ENCODE measurements around the gene FAF2. TPM values are rescaled to one million over a fixed set of nuclear protein-coding genes. Genes with fewer than 3 reads are reported as not detected.

The FAF2 gene
- total and polyA plus RNA-seq, 10 of the 15 experiments (the other 5 are each of a cell fraction or from before 2014, with no cell fraction given), result 19.0 to 45.1 (median 35.6) TPM

DNA sequence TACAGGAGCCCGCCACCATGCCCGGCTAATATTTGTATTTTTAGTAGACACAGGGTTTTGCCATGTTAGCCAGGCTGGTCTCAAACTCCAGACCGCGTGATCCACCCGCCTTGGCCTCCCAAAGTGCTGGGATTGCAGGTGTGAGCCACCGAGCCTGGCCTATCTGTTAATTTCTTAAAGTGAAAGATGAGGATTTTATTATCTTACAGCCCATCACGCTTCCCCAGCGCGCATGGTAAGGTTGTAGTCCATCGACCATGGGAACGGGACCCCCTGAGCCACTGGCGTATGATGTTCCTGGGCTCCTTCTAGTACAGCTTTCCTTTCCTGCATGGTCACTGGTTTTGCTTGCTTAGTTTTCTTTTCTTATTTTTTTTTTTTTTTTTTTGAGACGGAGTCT lies 109.7 kb downstream of the FAF2 start:
- intact Hi-C loops (cut with micrococcal nuclease; ENCODE audit: unreplicated experiment) (no loop called here), in situ Hi-C loops (cut with MboI) (no loop called here)
- ATAC-seq, result no peak
- POLR2A ChIA-PET, result interaction anchor here (0.6 kb wide), 1 partner anchor 803 kb away, joined by 3 read pairs; no protein-coding TSS in a partner anchor
- Histone ChIP-seq H3K36me3 (ENCODE audit: control insufficient read depth in 2 of 2, insufficient read depth in 2 of 2, low read length in 1 of 2) (no peaks in the 10 kb centered on the region), H4K20me1 (ENCODE audit: control insufficient read depth, insufficient read depth) (no peaks in the 10 kb centered on the region), H2AFZ (ENCODE audit: control insufficient read depth, low read depth, low read length) (no peak overlapping the region), H3K27me3 (replicated peaks in 1 of 2; ENCODE audit: control insufficient read depth in 2 of 2, insufficient read depth in 2 of 2, low read length in 1 of 2) (no peaks in the 10 kb centered on the region; a peak in 2 of 4 replicates), H3K4me2 (ENCODE audit: control insufficient read depth, insufficient read depth) (no peak overlapping the region), H3K27ac (ENCODE audit: control insufficient read depth, insufficient read depth) (no peak overlapping the region), H3K79me2 (ENCODE audit: control insufficient read depth, insufficient read depth, low read length) (no peaks in the 10 kb centered on the region), H3K4me3 (no peak overlapping the region), H3K4me1 (ENCODE audit: control insufficient read depth, insufficient read depth, low read length) (no peaks in the 10 kb centered on the region), H3K9me3 (replicated peaks; ENCODE audit: control insufficient read depth, insufficient read depth, low read length) (no peaks in the 10 kb centered on the region), H3K9ac (ENCODE audit: control insufficient read depth, insufficient read depth, low read length) (no peak overlapping the region)
- RAD21 ChIA-PET (ENCODE audit: unreplicated experiment), result no interaction called here
- TF ChIP-seq CEBPB (IDR thresholded peaks at IDR 0.05; ENCODE audit: borderline replicate concordance in 1 of 2, low read depth in 2 of 2, low read length in 2 of 2) (no peak), FOXM1 (IDR thresholded peaks at IDR 0.05; ENCODE audit: low read depth, low read length) (no peak), SPI1 (IDR thresholded peaks at IDR 0.05; ENCODE audit: borderline replicate concordance, insufficient read depth, low read depth, low read length) (no peak), TCF3 (IDR thresholded peaks at IDR 0.05; ENCODE audit: borderline replicate concordance, insufficient read depth, low read depth, low read length) (no peak), HDAC6 (IDR thresholded peaks at IDR 0.05; ENCODE audit: unreplicated experiment) (no peak)
- TF ChIP-seq, protein P1, sequence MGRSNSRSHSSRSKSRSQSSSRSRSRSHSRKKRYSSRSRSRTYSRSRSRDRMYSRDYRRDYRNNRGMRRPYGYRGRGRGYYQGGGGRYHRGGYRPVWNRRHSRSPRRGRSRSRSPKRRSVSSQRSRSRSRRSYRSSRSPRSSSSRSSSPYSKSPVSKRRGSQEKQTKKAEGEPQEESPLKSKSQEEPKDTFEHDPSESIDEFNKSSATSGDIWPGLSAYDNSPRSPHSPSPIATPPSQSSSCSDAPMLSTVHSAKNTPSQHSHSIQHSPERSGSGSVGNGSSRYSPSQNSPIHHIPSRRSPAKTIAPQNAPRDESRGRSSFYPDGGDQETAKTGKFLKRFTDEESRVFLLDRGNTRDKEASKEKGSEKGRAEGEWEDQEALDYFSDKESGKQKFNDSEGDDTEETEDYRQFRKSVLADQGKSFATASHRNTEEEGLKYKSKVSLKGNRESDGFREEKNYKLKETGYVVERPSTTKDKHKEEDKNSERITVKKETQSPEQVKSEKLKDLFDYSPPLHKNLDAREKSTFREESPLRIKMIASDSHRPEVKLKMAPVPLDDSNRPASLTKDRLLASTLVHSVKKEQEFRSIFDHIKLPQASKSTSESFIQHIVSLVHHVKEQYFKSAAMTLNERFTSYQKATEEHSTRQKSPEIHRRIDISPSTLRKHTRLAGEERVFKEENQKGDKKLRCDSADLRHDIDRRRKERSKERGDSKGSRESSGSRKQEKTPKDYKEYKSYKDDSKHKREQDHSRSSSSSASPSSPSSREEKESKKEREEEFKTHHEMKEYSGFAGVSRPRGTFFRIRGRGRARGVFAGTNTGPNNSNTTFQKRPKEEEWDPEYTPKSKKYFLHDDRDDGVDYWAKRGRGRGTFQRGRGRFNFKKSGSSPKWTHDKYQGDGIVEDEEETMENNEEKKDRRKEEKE (IDR thresholded peaks at IDR 0.05), result no peak
- TF ChIP-seq, protein P2, sequence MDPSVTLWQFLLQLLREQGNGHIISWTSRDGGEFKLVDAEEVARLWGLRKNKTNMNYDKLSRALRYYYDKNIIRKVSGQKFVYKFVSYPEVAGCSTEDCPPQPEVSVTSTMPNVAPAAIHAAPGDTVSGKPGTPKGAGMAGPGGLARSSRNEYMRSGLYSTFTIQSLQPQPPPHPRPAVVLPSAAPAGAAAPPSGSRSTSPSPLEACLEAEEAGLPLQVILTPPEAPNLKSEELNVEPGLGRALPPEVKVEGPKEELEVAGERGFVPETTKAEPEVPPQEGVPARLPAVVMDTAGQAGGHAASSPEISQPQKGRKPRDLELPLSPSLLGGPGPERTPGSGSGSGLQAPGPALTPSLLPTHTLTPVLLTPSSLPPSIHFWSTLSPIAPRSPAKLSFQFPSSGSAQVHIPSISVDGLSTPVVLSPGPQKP (IDR thresholded peaks at IDR 0.05; ENCODE audit: low read depth, low read length), result no peak
- TF ChIP-seq, protein P3, sequence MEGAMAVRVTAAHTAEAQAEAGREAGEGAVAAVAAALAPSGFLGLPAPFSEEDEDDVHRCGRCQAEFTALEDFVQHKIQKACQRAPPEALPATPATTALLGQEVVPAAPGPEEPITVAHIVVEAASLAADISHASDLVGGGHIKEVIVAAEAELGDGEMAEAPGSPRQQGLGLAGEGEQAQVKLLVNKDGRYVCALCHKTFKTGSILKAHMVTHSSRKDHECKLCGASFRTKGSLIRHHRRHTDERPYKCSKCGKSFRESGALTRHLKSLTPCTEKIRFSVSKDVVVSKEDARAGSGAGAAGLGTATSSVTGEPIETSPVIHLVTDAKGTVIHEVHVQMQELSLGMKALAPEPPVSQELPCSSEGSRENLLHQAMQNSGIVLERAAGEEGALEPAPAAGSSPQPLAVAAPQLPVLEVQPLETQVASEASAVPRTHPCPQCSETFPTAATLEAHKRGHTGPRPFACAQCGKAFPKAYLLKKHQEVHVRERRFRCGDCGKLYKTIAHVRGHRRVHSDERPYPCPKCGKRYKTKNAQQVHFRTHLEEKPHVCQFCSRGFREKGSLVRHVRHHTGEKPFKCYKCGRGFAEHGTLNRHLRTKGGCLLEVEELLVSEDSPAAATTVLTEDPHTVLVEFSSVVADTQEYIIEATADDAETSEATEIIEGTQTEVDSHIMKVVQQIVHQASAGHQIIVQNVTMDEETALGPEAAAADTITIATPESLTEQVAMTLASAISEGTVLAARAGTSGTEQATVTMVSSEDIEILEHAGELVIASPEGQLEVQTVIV (IDR thresholded peaks at IDR 0.05; ENCODE audit: borderline replicate concordance, partially characterized antibody), result no peak
- WGBS (ENCODE audit: insufficient coverage, insufficient replicate concordance, low lambda C conversion rate, missing lambda C conversion rate), result 74% methylated on average over 12 of the region's 13 CpGs
- no peak for FAIRE-seq
- no TSS peak for BruUV-seq (replicated peaks)
- CTCF ChIA-PET, result no interaction called here
- SMC1A ChIA-PET (ENCODE audit: uncharacterized antibody, unreplicated experiment), result no interaction called here
- DNase-seq (ENCODE audit: low read depth, low spot score), result no peak

Small RNA genes lying within 50 kb of the gene (small RNA-seq; reads per million reads assigned to genes)
- not detected for gene AC010297.1
- gene RF00019, result not detected
- gene RN7SL684P, result not detected

Other genes with a start within 250 kb of the FAF2 start
Only the 7 nearest of the 12 such genes appear.
- 38.6 and 41.0 TPM in 2 replicates for gene KIAA1191, start 86.6 kb upstream of the FAF2 start, total RNA-seq (2014; rRNA removed)
- 26.3 and 27.9 TPM in 2 replicates for gene KIAA1191, start 86.6 kb upstream of the FAF2 start, total RNA-seq (2014; rRNA removed; fragmentation: Illumina TruSeq; extraction: Trizol)
- 35.6 and 35.7 TPM in 2 replicates for gene KIAA1191, start 86.6 kb upstream of the FAF2 start, total RNA-seq (2021)
- 42.1 and 58.2 TPM in 2 replicates for gene KIAA1191, start 86.6 kb upstream of the FAF2 start, polyA plus RNA-seq (2011; rRNA removed)
- 45.5 and 47.1 TPM in 2 replicates for gene KIAA1191, start 86.6 kb upstream of the FAF2 start, polyA plus RNA-seq (2014; fragmentation: Illumina TruSeq; extraction: Trizol)
- 10 to 100 TPM; 14.9 to 16.3 TPM for gene KIAA1191, start 86.6 kb upstream of the FAF2 start, polyA plus RNA-seq (2014; fragmentation: Nextera tagmentation; extraction: Ambion mirVana)
- 36.3 and 37.8 TPM in 2 replicates for gene KIAA1191, start 86.6 kb upstream of the FAF2 start, polyA plus RNA-seq (2014; rRNA removed)
- 10 to 100 TPM; 19.4 to 20.5 TPM for gene KIAA1191, start 86.6 kb upstream of the FAF2 start, polyA plus RNA-seq (2016; fragmentation: Nextera tagmentation; extraction: Ambion mirVana)
- 3.4 and 3.6 TPM in 2 replicates for gene ARL10, start 82.9 kb upstream of the FAF2 start, total RNA-seq (2014; rRNA removed)
- 1.7 and 1.8 TPM in 2 replicates for gene ARL10, start 82.9 kb upstream of the FAF2 start, total RNA-seq (2014; rRNA removed; fragmentation: Illumina TruSeq; extraction: Trizol)
- gene ARL10, start 82.9 kb upstream of the FAF2 start, total RNA-seq (2021), result 6.4 and 7.2 TPM in 2 replicates
- gene ARL10, start 82.9 kb upstream of the FAF2 start, polyA plus RNA-seq (2011; rRNA removed), result 3.2 and 4.0 TPM in 2 replicates
- 3.0 and 3.8 TPM in 2 replicates for gene ARL10, start 82.9 kb upstream of the FAF2 start, polyA plus RNA-seq (2014; fragmentation: Illumina TruSeq; extraction: Trizol)
- under 1 TPM; 0.44 to 0.69 TPM for gene ARL10, start 82.9 kb upstream of the FAF2 start, polyA plus RNA-seq (2014; fragmentation: Nextera tagmentation; extraction: Ambion mirVana)
- 4.6 and 5.4 TPM in 2 replicates for gene ARL10, start 82.9 kb upstream of the FAF2 start, polyA plus RNA-seq (2014; rRNA removed)
- gene ARL10, start 82.9 kb upstream of the FAF2 start, polyA plus RNA-seq (2016; fragmentation: Nextera tagmentation; extraction: Ambion mirVana), result 1 to 10 TPM; 1.0 to 1.3 TPM
- 50.3 and 52.3 TPM in 2 replicates for gene NOP16, start 59.8 kb upstream of the FAF2 start, total RNA-seq (2014; rRNA removed)
- gene NOP16, start 59.8 kb upstream of the FAF2 start, total RNA-seq (2014; rRNA removed; fragmentation: Illumina TruSeq; extraction: Trizol), result 84.2 and 98.1 TPM in 2 replicates
- gene NOP16, start 59.8 kb upstream of the FAF2 start, total RNA-seq (2021), result 89.2 and 90.8 TPM in 2 replicates
- 68.8 and 93.8 TPM in 2 replicates for gene NOP16, start 59.8 kb upstream of the FAF2 start, polyA plus RNA-seq (2011; rRNA removed)
- 61.5 and 105 TPM in 2 replicates for gene NOP16, start 59.8 kb upstream of the FAF2 start, polyA plus RNA-seq (2014; fragmentation: Illumina TruSeq; extraction: Trizol)
- gene NOP16, start 59.8 kb upstream of the FAF2 start, polyA plus RNA-seq (2014; fragmentation: Nextera tagmentation; extraction: Ambion mirVana), result 100 to 1,000 TPM; 177 to 196 TPM
- 122 and 128 TPM in 2 replicates for gene NOP16, start 59.8 kb upstream of the FAF2 start, polyA plus RNA-seq (2014; rRNA removed)
- gene NOP16, start 59.8 kb upstream of the FAF2 start, polyA plus RNA-seq (2016; fragmentation: Nextera tagmentation; extraction: Ambion mirVana), result 100 to 1,000 TPM; 231 to 276 TPM
- gene HIGD2A, start 59.6 kb upstream of the FAF2 start, total RNA-seq (2014; rRNA removed), result 314 and 348 TPM in 2 replicates
- gene HIGD2A, start 59.6 kb upstream of the FAF2 start, total RNA-seq (2014; rRNA removed; fragmentation: Illumina TruSeq; extraction: Trizol), result 153 and 159 TPM in 2 replicates
- 160 and 170 TPM in 2 replicates for gene HIGD2A, start 59.6 kb upstream of the FAF2 start, total RNA-seq (2021)
- gene HIGD2A, start 59.6 kb upstream of the FAF2 start, polyA plus RNA-seq (2011; rRNA removed), result 113 and 155 TPM in 2 replicates
- 61.4 and 152 TPM in 2 replicates for gene HIGD2A, start 59.6 kb upstream of the FAF2 start, polyA plus RNA-seq (2014; fragmentation: Illumina TruSeq; extraction: Trizol)
- gene HIGD2A, start 59.6 kb upstream of the FAF2 start, polyA plus RNA-seq (2014; fragmentation: Nextera tagmentation; extraction: Ambion mirVana), result 100 to 1,000 TPM; 196 to 327 TPM
- gene HIGD2A, start 59.6 kb upstream of the FAF2 start, polyA plus RNA-seq (2014; rRNA removed), result 343 and 345 TPM in 2 replicates
- 100 to 1,000 TPM; 191 to 218 TPM for gene HIGD2A, start 59.6 kb upstream of the FAF2 start, polyA plus RNA-seq (2016; fragmentation: Nextera tagmentation; extraction: Ambion mirVana)
- 48.0 and 52.8 TPM in 2 replicates for gene CLTB, start 31.8 kb upstream of the FAF2 start, total RNA-seq (2014; rRNA removed)
- gene CLTB, start 31.8 kb upstream of the FAF2 start, total RNA-seq (2014; rRNA removed; fragmentation: Illumina TruSeq; extraction: Trizol), result 21.1 and 22.4 TPM in 2 replicates
- gene CLTB, start 31.8 kb upstream of the FAF2 start, total RNA-seq (2021), result 46.5 and 51.0 TPM in 2 replicates
- gene CLTB, start 31.8 kb upstream of the FAF2 start, polyA plus RNA-seq (2011; rRNA removed), result 19.0 and 28.7 TPM in 2 replicates
- 4.5 and 18.4 TPM in 2 replicates for gene CLTB, start 31.8 kb upstream of the FAF2 start, polyA plus RNA-seq (2014; fragmentation: Illumina TruSeq; extraction: Trizol)
- gene CLTB, start 31.8 kb upstream of the FAF2 start, polyA plus RNA-seq (2014; fragmentation: Nextera tagmentation; extraction: Ambion mirVana), result 1 to 10 TPM; 1.6 to 4.4 TPM
- gene CLTB, start 31.8 kb upstream of the FAF2 start, polyA plus RNA-seq (2014; rRNA removed), result 51.5 and 52.7 TPM in 2 replicates
- 10 to 100 TPM; 45.1 to 50.2 TPM for gene CLTB, start 31.8 kb upstream of the FAF2 start, polyA plus RNA-seq (2016; fragmentation: Nextera tagmentation; extraction: Ambion mirVana)
- gene RNF44, start 89.0 kb downstream of the FAF2 start, total RNA-seq (2014; rRNA removed), result 8.8 and 9.4 TPM in 2 replicates
- gene RNF44, start 89.0 kb downstream of the FAF2 start, total RNA-seq (2014; rRNA removed; fragmentation: Illumina TruSeq; extraction: Trizol), result 5.7 and 5.8 TPM in 2 replicates
- 46.5 and 51.9 TPM in 2 replicates for gene RNF44, start 89.0 kb downstream of the FAF2 start, total RNA-seq (2021)
- gene RNF44, start 89.0 kb downstream of the FAF2 start, polyA plus RNA-seq (2011; rRNA removed), result 5.1 and 8.8 TPM in 2 replicates
- 5.2 and 10.4 TPM in 2 replicates for gene RNF44, start 89.0 kb downstream of the FAF2 start, polyA plus RNA-seq (2014; fragmentation: Illumina TruSeq; extraction: Trizol)
- gene RNF44, start 89.0 kb downstream of the FAF2 start, polyA plus RNA-seq (2014; fragmentation: Nextera tagmentation; extraction: Ambion mirVana), result 1 to 10 TPM; 1.7 to 3.5 TPM
- gene RNF44, start 89.0 kb downstream of the FAF2 start, polyA plus RNA-seq (2014; rRNA removed), result 31.9 and 35.0 TPM in 2 replicates
- 1 to 10 TPM; 6.4 to 7.1 TPM for gene RNF44, start 89.0 kb downstream of the FAF2 start, polyA plus RNA-seq (2016; fragmentation: Nextera tagmentation; extraction: Ambion mirVana)
- 0.06 TPM in 1 of 2 replicates, not detected in the other for gene CDHR2, start 101.0 kb downstream of the FAF2 start, total RNA-seq (2014; rRNA removed)
- gene CDHR2, start 101.0 kb downstream of the FAF2 start, total RNA-seq (2014; rRNA removed; fragmentation: Illumina TruSeq; extraction: Trizol), result 0.04 TPM in 1 of 2 replicates, not detected in the other
- gene CDHR2, start 101.0 kb downstream of the FAF2 start, total RNA-seq (2021), result 0.21 and 0.46 TPM in 2 replicates
- gene CDHR2, start 101.0 kb downstream of the FAF2 start, polyA plus RNA-seq (2011; rRNA removed), result 0.03 and 0.10 TPM in 2 replicates
- gene CDHR2, start 101.0 kb downstream of the FAF2 start, polyA plus RNA-seq (2014; fragmentation: Illumina TruSeq; extraction: Trizol), result not detected in 2 replicates
- gene CDHR2, start 101.0 kb downstream of the FAF2 start, polyA plus RNA-seq (2014; fragmentation: Nextera tagmentation; extraction: Ambion mirVana), result not detected
- gene CDHR2, start 101.0 kb downstream of the FAF2 start, polyA plus RNA-seq (2014; rRNA removed), result not detected in 2 replicates
- under 1 TPM in 1 of 2 experiments, not detected in 1; 0.19 TPM for gene CDHR2, start 101.0 kb downstream of the FAF2 start, polyA plus RNA-seq (2016; fragmentation: Nextera tagmentation; extraction: Ambion mirVana)

All from GM12878 (cell line).